Measurements from ENCODE around the gene PSMB11. TPM values are rescaled to one million over a fixed set of nuclear protein-coding genes. Genes with fewer than 3 reads are reported as not detected.

PSMB11 gene
- total and polyA plus RNA-seq, 10 of the 15 experiments (the other 5 are each of a cell fraction or from before 2014, with no cell fraction given): not detected

GRCh38 chr14:23009939-23010726 is 31.9 kb upstream of the PSMB11 start, which contains the start of gene C14orf93 (continued):
- TF ChIP-seq REST (IDR thresholded peaks at IDR 0.05; ENCODE audit: low read depth, low read length): no peak
- peak; percentile 67; the same call in 1 of the 2 replicates for TF ChIP-seq TAF1 (IDR thresholded peaks at IDR 0.05; ENCODE audit: borderline replicate concordance, low read depth, low read length)
- no peak for TF ChIP-seq JUNB (IDR thresholded peaks at IDR 0.05)
- TF ChIP-seq PRDM15 (CRISPR knock-in tag; IDR thresholded peaks at IDR 0.05): no peak
- TF ChIP-seq SUPT20H (IDR thresholded peaks at IDR 0.05; ENCODE audit: borderline replicate concordance, control insufficient read depth, low read depth, low read length): no peak
- no peak for TF ChIP-seq MYB (IDR thresholded peaks at IDR 0.05; ENCODE audit: borderline replicate concordance, low read depth, low read length)
- TF ChIP-seq NRF1 (conservative IDR thresholded peaks at IDR 0.05; ENCODE audit: low read depth, low read length): no peak
- peak; percentile 84 for TF ChIP-seq GATAD2B (conservative IDR thresholded peaks at IDR 0.05; ENCODE audit: low read depth)
- peak; percentile 9 for TF ChIP-seq RELA (IDR thresholded peaks at IDR 0.05; ENCODE audit: borderline replicate concordance, partially characterized antibody)
- peak; percentile 29 to 77 for TF ChIP-seq BHLHE40 (IDR thresholded peaks at IDR 0.05; ENCODE audit: borderline replicate concordance in 1 of 2, low read depth in 2 of 2, low read length in 1 of 2)
- TF ChIP-seq TCF7 (IDR thresholded peaks at IDR 0.05; ENCODE audit: borderline replicate concordance): no peak
- TF ChIP-seq ZNF274 (IDR thresholded peaks at IDR 0.05; ENCODE audit: insufficient read depth, insufficient read length): no peak
- no peak for TF ChIP-seq CHD4 (IDR thresholded peaks at IDR 0.05)
- TF ChIP-seq RAD21 (IDR thresholded peaks at IDR 0.05; ENCODE audit: insufficient read depth, low read depth, low read length): no peak
- TF ChIP-seq TBL1XR1 (IDR thresholded peaks at IDR 0.05; ENCODE audit: low read depth, low read length): peak; percentile 43; the same call in 1 of the 2 replicates
- TF ChIP-seq SUZ12 (IDR thresholded peaks at IDR 0.05; ENCODE audit: unreplicated experiment): no peak
- no peak for TF ChIP-seq CREM (IDR thresholded peaks at IDR 0.05; ENCODE audit: low read depth)
- TF ChIP-seq HSF1 (IDR thresholded peaks at IDR 0.05; ENCODE audit: low read depth, low read length): 0 out of 2 replicates have a peak, but pooled peaks have one; percentile 10
- TF ChIP-seq RAD51 (IDR thresholded peaks at IDR 0.05): peak; percentile 90
- no peak for TF ChIP-seq FOXK2 (IDR thresholded peaks at IDR 0.05)
